Measurements from ENCODE around the gene GDF11. TPM values are rescaled to one million over a fixed set of nuclear protein-coding genes. Genes with fewer than 3 reads are reported as not detected.

GDF11 gene
- total RNA-seq, 1 donor from 2014 or later: 14.2 TPM

DNA sequence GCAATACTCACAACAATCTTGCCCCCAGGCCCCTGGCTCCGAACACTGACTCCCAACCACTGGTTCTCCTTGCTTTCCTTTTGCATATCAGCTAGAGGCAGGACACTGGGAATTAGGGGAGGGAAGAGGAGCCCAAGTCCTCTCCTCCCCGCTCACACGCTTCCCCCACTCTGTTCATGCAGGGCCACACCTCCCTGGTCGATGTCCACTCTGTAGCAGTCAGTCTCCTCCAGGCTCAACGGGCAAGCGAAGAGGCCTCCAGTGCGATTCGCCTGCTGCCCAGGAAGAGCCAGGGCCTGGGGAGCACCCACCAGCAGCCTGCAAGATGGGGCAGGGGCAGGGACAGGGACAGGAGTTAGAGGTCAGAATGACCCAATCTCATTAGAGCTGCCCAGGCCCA lies 40.1 kb upstream of the GDF11 start:
- H3K36me3 Mint-ChIP-seq (ENCODE audit: low read depth): no peaks in the 10 kb centered on the region
- no peaks in the 10 kb centered on the region for H3K9me3 Mint-ChIP-seq
- no peak overlapping the region for H3K27ac Mint-ChIP-seq
- H3K4me1 Mint-ChIP-seq (ENCODE audit: low read depth): peaks cover 7% of the 10 kb centered on the region
- H3K27me3 Mint-ChIP-seq (ENCODE audit: insufficient read depth): peaks cover 20% of the 10 kb centered on the region
- H3K4me3 Mint-ChIP-seq: no peak overlapping the region
- no peak for DNase-seq (ENCODE audit: low spot score)
- intact Hi-C loops (cut with micrococcal nuclease): no loop called here

DNA sequence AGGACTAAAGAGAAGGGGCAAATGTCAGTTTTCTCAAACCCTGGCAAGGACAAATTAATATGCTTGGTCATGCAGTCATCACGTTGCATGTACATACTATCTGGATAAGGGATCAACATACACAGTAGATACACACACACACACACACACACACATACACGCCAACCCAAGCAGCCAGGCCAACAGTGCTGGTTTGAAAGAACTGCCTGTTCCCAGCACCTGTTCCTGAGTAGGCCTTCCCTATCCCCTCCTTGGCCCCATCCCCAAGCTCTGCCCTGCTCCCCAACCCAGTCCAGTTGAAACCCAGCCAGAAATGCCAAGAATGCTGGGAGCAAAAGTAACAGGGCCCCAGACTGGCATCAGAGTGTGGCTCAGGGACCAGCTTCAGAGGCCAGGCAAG lies 39.6 kb upstream of the GDF11 start:
- peaks cover 23% of the 10 kb centered on the region for H3K27me3 Mint-ChIP-seq (ENCODE audit: insufficient read depth)
- H3K27ac Mint-ChIP-seq: no peak overlapping the region
- H3K36me3 Mint-ChIP-seq (ENCODE audit: low read depth): no peaks in the 10 kb centered on the region
- no peak overlapping the region for H3K4me3 Mint-ChIP-seq
- DNase-seq (ENCODE audit: low spot score): no peak
- H3K9me3 Mint-ChIP-seq: no peaks in the 10 kb centered on the region
- H3K4me1 Mint-ChIP-seq (ENCODE audit: low read depth): peaks cover 11% of the 10 kb centered on the region
- intact Hi-C loops (cut with micrococcal nuclease): no loop called here

DNA sequence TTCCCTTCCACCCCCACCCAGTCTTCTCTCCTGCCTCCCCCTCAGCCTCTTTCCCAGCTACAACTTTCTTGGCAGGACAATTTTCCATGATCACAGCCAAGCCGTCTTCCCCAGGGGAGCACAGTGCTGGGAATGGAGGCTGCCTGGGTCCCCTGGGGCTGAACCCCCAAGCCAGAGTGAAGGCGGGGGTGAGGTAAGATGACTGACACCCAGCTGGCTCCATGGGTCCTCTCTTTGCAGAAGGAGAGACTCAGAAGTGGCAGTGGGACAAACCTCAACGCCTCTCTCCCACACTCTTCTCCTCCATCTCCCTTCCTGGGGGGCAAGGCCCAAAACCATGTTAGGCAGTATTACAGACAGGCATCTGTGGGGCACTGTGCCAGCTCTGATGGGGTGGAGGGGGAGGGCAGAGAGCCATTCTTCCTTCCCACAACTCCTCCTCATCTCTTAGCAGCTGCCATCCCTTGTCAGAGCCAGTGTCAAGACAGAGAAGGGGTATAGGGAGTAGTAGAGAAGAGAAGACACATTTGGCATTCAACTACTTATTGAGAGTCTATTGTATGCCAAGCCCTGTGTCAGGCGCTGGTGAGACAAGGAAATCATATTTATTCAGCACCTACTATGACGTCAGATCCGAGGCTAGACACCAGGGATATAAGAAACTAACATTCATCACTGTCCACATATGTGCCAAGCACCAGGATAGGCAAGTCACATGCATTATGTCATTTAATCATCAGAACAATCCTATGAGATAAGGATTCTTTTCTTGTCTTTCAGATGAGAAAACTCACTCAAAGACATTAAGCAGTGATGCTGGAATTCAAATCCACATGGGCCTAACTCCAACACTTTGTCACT lies 38.8 kb upstream of the GDF11 start:
- no peak for DNase-seq (ENCODE audit: low spot score)
- Mint-ChIP-seq H3K4me3 (no peak overlapping the region), H3K9me3 (no peaks in the 10 kb centered on the region), H3K4me1 (ENCODE audit: low read depth) (peaks cover 19% of the 10 kb centered on the region), H3K27me3 (ENCODE audit: insufficient read depth) (peaks cover 32% of the 10 kb centered on the region), H3K36me3 (ENCODE audit: low read depth) (no peaks in the 10 kb centered on the region), H3K27ac (no peak overlapping the region)
- intact Hi-C loops (cut with micrococcal nuclease): no loop called here

- H3K4me3 Mint-ChIP-seq: no peak overlapping the region
- intact Hi-C loops (cut with micrococcal nuclease): no loop called here
- peaks cover 40% of the 10 kb centered on the region for H3K27me3 Mint-ChIP-seq (ENCODE audit: insufficient read depth)
- H3K36me3 Mint-ChIP-seq (ENCODE audit: low read depth): no peaks in the 10 kb centered on the region
- peaks cover 21% of the 10 kb centered on the region for H3K4me1 Mint-ChIP-seq (ENCODE audit: low read depth)
- no peaks in the 10 kb centered on the region for H3K9me3 Mint-ChIP-seq
- no peak overlapping the region for H3K27ac Mint-ChIP-seq
- DNase-seq (ENCODE audit: low spot score): no peak
Observed at GRCh38 chr12:55704824-55705718, 37.9 kb upstream of the GDF11 start.

- Mint-ChIP-seq H3K27ac (no peak overlapping the region), H3K9me3 (no peaks in the 10 kb centered on the region), H3K27me3 (ENCODE audit: insufficient read depth) (peaks cover 46% of the 10 kb centered on the region), H3K4me3 (no peak overlapping the region), H3K36me3 (ENCODE audit: low read depth) (no peaks in the 10 kb centered on the region), H3K4me1 (ENCODE audit: low read depth) (peaks cover 21% of the 10 kb centered on the region)
- no peak for DNase-seq (ENCODE audit: low spot score)
- intact Hi-C loops (cut with micrococcal nuclease): no loop called here
Observed at GRCh38 chr12:55705782-55706402, 37.0 kb upstream of the GDF11 start.

DNA sequence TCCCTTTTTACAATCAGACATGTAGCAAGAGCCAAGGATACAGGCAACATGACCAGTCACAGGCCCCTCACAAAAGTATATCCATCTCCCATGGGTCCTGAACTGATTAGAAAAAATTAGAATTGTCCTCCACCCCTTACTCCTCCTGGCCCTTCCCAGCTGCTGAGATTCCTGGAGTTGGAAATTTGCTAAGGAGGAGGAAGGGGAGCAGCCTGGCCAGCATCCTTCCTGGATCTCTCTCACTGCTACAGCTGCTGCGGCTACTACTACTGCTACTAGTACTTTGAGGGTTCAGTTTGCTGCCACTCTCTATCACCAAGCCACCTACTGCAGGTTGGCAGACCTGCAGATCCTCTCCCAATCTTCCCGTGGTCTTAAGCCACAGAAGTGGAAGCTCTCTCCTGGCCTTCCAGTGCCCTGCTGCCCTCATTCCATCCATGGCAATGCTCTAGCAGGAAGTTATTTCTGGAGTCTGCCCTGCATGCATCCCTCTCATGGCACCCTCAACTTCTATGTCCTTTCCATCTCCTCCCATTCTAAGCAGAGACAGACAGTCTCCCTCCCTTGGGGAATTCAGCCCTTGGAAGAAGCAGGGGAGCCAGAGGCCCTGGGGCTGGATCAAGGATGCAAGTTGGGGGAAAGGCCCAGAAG lies 36.2 kb upstream of the GDF11 start:
- peak overlapping the region; percentile 78 for H3K4me3 Mint-ChIP-seq
- intact Hi-C loops (cut with micrococcal nuclease): no loop called here
- H3K36me3 Mint-ChIP-seq (ENCODE audit: low read depth): no peaks in the 10 kb centered on the region
- H3K9me3 Mint-ChIP-seq: no peaks in the 10 kb centered on the region
- peaks cover 50% of the 10 kb centered on the region for H3K27me3 Mint-ChIP-seq (ENCODE audit: insufficient read depth)
- H3K27ac Mint-ChIP-seq: no peak overlapping the region
- DNase-seq (ENCODE audit: low spot score): no peak
- peaks cover 21% of the 10 kb centered on the region for H3K4me1 Mint-ChIP-seq (ENCODE audit: low read depth)

DNA sequence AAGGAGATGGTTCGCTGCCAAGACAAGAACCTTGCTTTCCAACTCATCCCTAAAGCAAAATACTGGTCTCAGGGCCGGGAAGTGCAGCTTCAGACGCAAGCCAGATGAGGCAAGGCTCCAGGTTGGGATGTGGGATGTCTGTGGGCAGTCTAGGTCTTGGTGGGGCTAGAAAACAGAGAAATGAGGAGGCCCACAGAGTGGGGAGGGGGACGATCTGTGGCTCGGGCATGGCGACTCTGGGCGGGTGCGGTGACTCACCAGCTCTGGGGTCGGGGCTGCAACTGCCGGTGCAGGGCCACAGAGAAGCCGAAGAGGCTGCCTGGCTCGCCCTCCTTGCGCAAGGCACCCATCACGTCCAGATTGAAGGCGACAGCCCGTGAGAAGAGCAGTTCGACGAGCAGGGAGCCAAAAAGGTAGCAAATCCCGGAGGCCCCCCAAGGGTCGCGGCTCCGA lies 35.7 kb upstream of the GDF11 start:
- intact Hi-C loops (cut with micrococcal nuclease): no loop called here
- peak overlapping the region; percentile 78 for H3K4me3 Mint-ChIP-seq
- H3K9me3 Mint-ChIP-seq: no peaks in the 10 kb centered on the region
- no peaks in the 10 kb centered on the region for H3K36me3 Mint-ChIP-seq (ENCODE audit: low read depth)
- peaks cover 56% of the 10 kb centered on the region for H3K27me3 Mint-ChIP-seq (ENCODE audit: insufficient read depth)
- DNase-seq (ENCODE audit: low spot score): no peak
- H3K4me1 Mint-ChIP-seq (ENCODE audit: low read depth): peaks cover 21% of the 10 kb centered on the region
- no peak overlapping the region for H3K27ac Mint-ChIP-seq

DNA sequence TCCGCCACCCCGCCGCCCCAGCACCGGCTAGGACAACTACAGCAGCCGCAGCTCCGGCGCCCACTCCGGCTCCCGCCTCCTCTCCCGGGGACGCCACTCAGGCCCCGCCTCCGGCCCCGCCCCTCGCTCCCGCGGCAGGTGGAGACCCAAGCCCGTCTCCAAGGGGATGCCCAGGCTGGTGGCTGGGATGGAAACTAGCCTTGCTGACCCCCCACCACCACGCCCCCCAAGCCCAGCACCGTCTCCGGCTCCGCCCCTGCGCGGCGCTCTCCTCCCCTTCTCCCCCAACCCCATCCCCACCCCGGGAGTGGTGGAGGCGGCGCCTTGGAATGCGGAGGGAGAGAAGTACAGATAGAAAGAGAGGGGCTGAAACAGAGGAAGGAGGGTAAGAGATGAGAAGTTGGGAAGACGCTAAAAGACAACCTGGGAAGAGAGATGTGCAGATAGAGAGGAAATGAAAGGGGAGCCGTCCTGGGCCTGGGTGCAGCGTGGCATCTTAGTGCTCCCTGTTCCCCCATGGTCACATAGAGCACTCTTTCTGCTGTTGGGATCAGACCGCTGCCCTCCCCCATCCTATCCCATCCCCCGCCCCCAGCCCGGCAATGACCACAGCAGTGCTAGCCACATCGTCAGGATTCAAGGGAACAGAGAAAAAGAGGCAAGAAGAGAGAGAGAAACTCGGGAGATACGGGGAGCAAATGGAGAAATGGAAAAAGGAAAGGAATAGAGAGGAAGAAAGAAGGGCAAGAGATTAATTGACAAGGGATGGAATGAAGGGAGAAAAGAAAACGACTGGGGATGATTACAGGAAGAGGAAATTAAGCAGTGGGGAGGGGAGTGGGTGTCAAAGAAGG lies 34.9 kb upstream of the GDF11 start, which contains the start of gene ITGA7:
Gene ITGA7 (minus strand): TSS at position 64 of the 854 bp plus-strand sequence. CDS start 222 bp downstream, outside the sequence.
- H3K27ac Mint-ChIP-seq: no peak within 1 kb of the TSS
- no peaks in the 10 kb centered on the region for H3K9me3 Mint-ChIP-seq
- DNase-seq (ENCODE audit: low spot score): peak; percentile 53
- H3K4me1 Mint-ChIP-seq (ENCODE audit: low read depth): peaks cover 21% of the 10 kb centered on the region
- H3K27me3 Mint-ChIP-seq (ENCODE audit: insufficient read depth): peaks cover 61% of the 10 kb centered on the region
- H3K36me3 Mint-ChIP-seq (ENCODE audit: low read depth): no peaks in the 10 kb centered on the region
- H3K4me3 Mint-ChIP-seq: peak within 1 kb of the TSS; percentile 78
- intact Hi-C loops (cut with micrococcal nuclease): loop anchor here (1.0 kb wide), 1 partner anchor 8 kb away; the partner anchor contains the start of gene BLOC1S1

DNA sequence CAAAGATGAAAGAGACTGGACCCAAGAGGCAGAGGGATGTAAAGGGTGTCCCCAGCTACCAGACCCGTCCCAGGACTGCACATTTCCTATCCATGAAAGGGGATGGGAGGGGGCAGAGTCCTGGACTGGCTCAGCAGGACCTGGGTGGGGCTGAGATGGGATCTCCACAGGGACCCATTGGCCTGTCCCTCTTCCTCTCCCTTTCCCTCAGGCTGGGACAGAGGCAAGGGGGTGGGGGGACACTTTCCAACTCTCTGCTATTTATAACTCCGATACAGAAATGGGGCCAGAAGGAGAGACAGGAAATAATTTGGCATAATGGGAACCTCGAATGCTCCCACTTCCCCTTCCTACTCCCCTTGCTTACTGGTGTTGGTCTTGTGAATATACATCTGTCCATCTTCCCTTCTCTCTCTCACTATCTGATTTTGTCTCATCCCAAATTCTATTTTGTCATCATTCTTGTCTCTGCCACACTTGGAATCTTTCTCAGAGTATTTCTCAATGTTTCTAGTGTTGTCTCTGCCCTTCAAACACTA lies 34.2 kb upstream of the GDF11 start:
- H3K9me3 Mint-ChIP-seq: no peaks in the 10 kb centered on the region
- H3K36me3 Mint-ChIP-seq (ENCODE audit: low read depth): no peaks in the 10 kb centered on the region
- no peak overlapping the region for H3K27ac Mint-ChIP-seq
- peak overlapping the region; percentile 78 for H3K4me3 Mint-ChIP-seq
- peaks cover 21% of the 10 kb centered on the region for H3K4me1 Mint-ChIP-seq (ENCODE audit: low read depth)
- peaks cover 62% of the 10 kb centered on the region for H3K27me3 Mint-ChIP-seq (ENCODE audit: insufficient read depth)
- no peak for DNase-seq (ENCODE audit: low spot score)
- intact Hi-C loops (cut with micrococcal nuclease): loop anchor here (1.0 kb wide), 1 partner anchor 8 kb away; the partner anchor contains the start of gene BLOC1S1

GRCh38 chr12:55711786-55712553 lies 31.0 kb upstream of the GDF11 start:
- Mint-ChIP-seq H3K9me3 (no peaks in the 10 kb centered on the region), H3K27ac (no peak overlapping the region), H3K36me3 (ENCODE audit: low read depth) (no peaks in the 10 kb centered on the region), H3K4me1 (ENCODE audit: low read depth) (peaks cover 33% of the 10 kb centered on the region), H3K27me3 (ENCODE audit: insufficient read depth) (peaks cover 48% of the 10 kb centered on the region), H3K4me3 (no peak overlapping the region)
- intact Hi-C loops (cut with micrococcal nuclease): loop anchor here (10.0 kb wide), 1 partner anchor 1147 kb away; no protein-coding TSS in a partner anchor
- DNase-seq (ENCODE audit: low spot score): no peak

Measured in activated T-helper 1 cell treated with anti-CD3 and anti-CD28 coated beads, Interleukin-12 subunit alpha, Interleukin-12 subunit beta, Interleukin-2, Interleukin-4 antibody, amounts not matched to agents 30 ng/mL and 10 ng/mL and 1 ng/mL, durations not matched to agents 14 hours and 24 hours and 36 hours (primary cell).